Karpas-422 (cell line): ENCODE measurements around the gene HSPB1. TPM values are rescaled to one million over a fixed set of nuclear protein-coding genes. Genes with fewer than 3 reads are reported as not detected.

Source experiments
- DNase-seq: peaks from one replicate; pipeline ENCODE4 v3.0.0-alpha.2; 2015
- H2AFZ ChIP-seq: fragments of 200-600 bp; sonication (generic); 2 replicates; pipeline ENCODE4 v1.6.1; 2014; ENCODE audit warnings: antibody characterized with exemption, low read length, mixed read lengths
- H3K27ac ChIP-seq: fragments of 200-600 bp; sonication (generic); 2 replicates; pipeline ENCODE4 v1.5.1; 2014; ENCODE audit warnings: mild to moderate bottlenecking, low read length, moderate library complexity
- H3K27me3 ChIP-seq: fragments of 200-600 bp; sonication (generic); 2 replicates; pipeline ENCODE4 v1.6.1; 2014; ENCODE audit warnings: low read length, mixed read lengths
- H3K36me3 ChIP-seq: fragments of 200-600 bp; sonication (generic); 2 replicates; pipeline ENCODE4 v1.6.1; 2014; ENCODE audit warnings: low read length, mixed read lengths; ENCODE audit not compliant: insufficient read depth
- H3K4me1 ChIP-seq: fragments of 200-600 bp; sonication (generic); 2 replicates; pipeline ENCODE4 v1.6.1; 2014; ENCODE audit warnings: mild to moderate bottlenecking, low read length, mixed read lengths
- H3K4me2 ChIP-seq: fragments of 200-600 bp; sonication (generic); 2 replicates; pipeline ENCODE4 v1.6.1; 2014; ENCODE audit warnings: low read length, low read depth, mild to moderate bottlenecking; ENCODE audit not compliant: poor library complexity, severe bottlenecking
- H3K4me3 ChIP-seq: fragments of 200-600 bp; sonication (generic); 2 replicates; pipeline ENCODE4 v1.5.1; 2014; ENCODE audit warnings: mild to moderate bottlenecking, antibody characterized with exemption, low read length, mixed read lengths
- H3K79me2 ChIP-seq: fragments of 200-600 bp; sonication (generic); 2 replicates; pipeline ENCODE4 v1.6.1; 2014; ENCODE audit warnings: mild to moderate bottlenecking, low read length, mixed read lengths
- H3K9ac ChIP-seq: fragments of 200-600 bp; sonication (generic); 2 replicates; pipeline ENCODE4 v1.6.0; 2014; ENCODE audit warnings: low read length
- H3K9me2 ChIP-seq: fragments of 200-600 bp; sonication (generic), shearing (Covaris generic); replicated peaks from 2 replicates; pipeline ENCODE4 v1.6.0; 2014; ENCODE audit warnings: mild to moderate bottlenecking, low read length, moderate library complexity; ENCODE audit not compliant: insufficient read depth
- H3K9me3 ChIP-seq: fragments of 300-700, 200-600 bp; sonication (generic); 2 replicates; pipeline ENCODE4 v1.6.1; 2014; ENCODE audit warnings: low read length, mixed read lengths
- H4K20me1 ChIP-seq: fragments of 200-600 bp; sonication (generic); 2 replicates; pipeline ENCODE4 v1.6.1; 2014; ENCODE audit warnings: mild to moderate bottlenecking, antibody characterized with exemption, low read length, low read depth; ENCODE audit not compliant: insufficient read depth
- total RNA-seq: library from RNA; depleted of rRNA; stranded (reverse); fragments of >200 nt; shearing (Covaris generic); gene quantifications from 2 replicates; pipeline ENCODE4 v1.2.3, GENCODE V29; 2014; ENCODE audit warnings: low replicate concordance; rRNA removed

The HSPB1 gene
- total RNA-seq, 1 experiment from 2014 or later: 17.7 TPM

GRCh38 chr7:76346778-76347177, 44.3 kb downstream of the HSPB1 start:
- Histone ChIP-seq H4K20me1 (peaks cover 72% of the 10 kb centered on the region), H3K9ac (no peak overlapping the region), H2AFZ (no peak overlapping the region), H3K9me3 (no peaks in the 10 kb centered on the region), H3K4me3 (no peak overlapping the region), H3K36me3 (peaks cover 68% of the 10 kb centered on the region), H3K4me1 (no peaks in the 10 kb centered on the region), H3K79me2 (peaks cover 97% of the 10 kb centered on the region), H3K27me3 (no peaks in the 10 kb centered on the region), H3K27ac (no peak overlapping the region), H3K9me2 (no peaks in the 10 kb centered on the region), H3K4me2 (no peak overlapping the region)
- DNase-seq: no peak

- Histone ChIP-seq H3K9me3 (no peaks in the 10 kb centered on the region), H4K20me1 (peaks cover 72% of the 10 kb centered on the region), H3K36me3 (peaks cover 63% of the 10 kb centered on the region)
Measured at GRCh38 chr7:76347710-76348109, 45.2 kb downstream of the HSPB1 start.

GRCh38 chr7:76349313-76349885, 46.9 kb downstream of the HSPB1 start:
- peaks cover 97% of the 10 kb centered on the region for H3K79me2 ChIP-seq
- DNase-seq: no peak
- peaks cover 51% of the 10 kb centered on the region for H3K36me3 ChIP-seq
- no peaks in the 10 kb centered on the region for H3K9me3 ChIP-seq
- no peaks in the 10 kb centered on the region for H3K9me2 ChIP-seq
- H3K4me3 ChIP-seq: no peak overlapping the region
- no peak overlapping the region for H3K4me2 ChIP-seq
- no peaks in the 10 kb centered on the region for H3K27me3 ChIP-seq
- H3K4me1 ChIP-seq: 0 out of 2 replicates have a peak, but pooled peaks cover 2% of the 10 kb centered on the region
- H3K27ac ChIP-seq: no peak overlapping the region
- peaks cover 69% of the 10 kb centered on the region for H4K20me1 ChIP-seq
- H3K9ac ChIP-seq: no peak overlapping the region
- H2AFZ ChIP-seq: no peak overlapping the region

More at GRCh38 chr7:76347710-76348109, 45.2 kb downstream of the HSPB1 start:
- DNase-seq: no peak
- Histone ChIP-seq H3K27me3 (no peaks in the 10 kb centered on the region), H2AFZ (no peak overlapping the region), H3K4me1 (0 out of 2 replicates have a peak, but pooled peaks cover 2% of the 10 kb centered on the region), H3K4me2 (no peak overlapping the region), H3K4me3 (no peak overlapping the region), H3K27ac (no peak overlapping the region), H3K9ac (no peak overlapping the region), H3K9me2 (no peaks in the 10 kb centered on the region), H3K79me2 (peaks cover 97% of the 10 kb centered on the region)

- H3K9me3 ChIP-seq: no peaks in the 10 kb centered on the region
- no peak for DNase-seq
- peaks cover 19% of the 10 kb centered on the region; the same call in 1 of the 2 replicates for H3K4me1 ChIP-seq
- H3K9me2 ChIP-seq: no peaks in the 10 kb centered on the region
- H2AFZ ChIP-seq: no peak overlapping the region
- H3K27ac ChIP-seq: no peak overlapping the region
- no peak overlapping the region for H3K4me2 ChIP-seq
- peaks cover 84% of the 10 kb centered on the region for H4K20me1 ChIP-seq
- H3K36me3 ChIP-seq: peaks cover 59% of the 10 kb centered on the region
- no peak overlapping the region for H3K4me3 ChIP-seq
- H3K27me3 ChIP-seq: no peaks in the 10 kb centered on the region
- H3K9ac ChIP-seq: no peak overlapping the region
- peaks cover 99% of the 10 kb centered on the region for H3K79me2 ChIP-seq
Measured at GRCh38 chr7:76351372-76351771, 48.9 kb downstream of the HSPB1 start.

DNA sequence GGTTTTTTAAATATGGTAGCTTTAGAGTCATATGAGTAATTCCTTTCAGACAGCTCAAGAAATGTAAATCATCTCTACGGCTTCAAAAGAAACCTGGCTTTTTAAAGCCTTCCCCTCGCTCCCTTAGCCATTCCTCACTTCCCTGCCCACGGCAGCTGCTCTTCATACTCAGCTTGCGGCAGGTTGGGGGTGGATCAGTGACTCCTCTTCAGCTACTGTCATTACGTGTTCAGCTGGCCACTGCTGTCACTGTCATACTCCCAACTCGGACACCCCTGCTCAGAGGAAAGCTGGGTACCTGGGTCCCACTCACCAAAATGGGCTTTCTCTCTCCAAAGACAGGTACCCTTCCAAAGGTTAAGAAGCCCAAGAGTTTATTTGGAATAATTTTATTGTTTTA, 49.7 kb downstream of the HSPB1 start:
- Histone ChIP-seq H3K9ac (no peak overlapping the region), H2AFZ (no peak overlapping the region), H3K27me3 (no peaks in the 10 kb centered on the region), H3K9me2 (no peaks in the 10 kb centered on the region), H3K9me3 (no peaks in the 10 kb centered on the region), H3K4me1 (peaks cover 28% of the 10 kb centered on the region), H3K79me2 (peaks cover 99% of the 10 kb centered on the region), H3K27ac (no peak overlapping the region), H3K4me3 (no peak overlapping the region), H4K20me1 (peaks cover 83% of the 10 kb centered on the region), H3K36me3 (peaks cover 59% of the 10 kb centered on the region), H3K4me2 (no peak overlapping the region)
- no peak for DNase-seq

GRCh38 chr7:76353744-76354143, 51.3 kb downstream of the HSPB1 start:
- Histone ChIP-seq H3K4me1 (peaks cover 30% of the 10 kb centered on the region), H3K79me2 (peaks cover 100% of the 10 kb centered on the region), H3K9ac (no peak overlapping the region), H3K4me3 (no peak overlapping the region), H3K4me2 (no peak overlapping the region), H2AFZ (no peak overlapping the region), H4K20me1 (peaks cover 81% of the 10 kb centered on the region), H3K36me3 (peaks cover 58% of the 10 kb centered on the region), H3K27me3 (no peaks in the 10 kb centered on the region), H3K27ac (no peak overlapping the region), H3K9me3 (no peaks in the 10 kb centered on the region), H3K9me2 (no peaks in the 10 kb centered on the region)
- no peak for DNase-seq

Other genes with a start within 250 kb of the HSPB1 start
- not detected in 2 replicates for gene SRRM3, start 100.8 kb upstream of the HSPB1 start, total RNA-seq
- 49.1 and 64.1 TPM in 2 replicates for gene YWHAG, start 56.3 kb downstream of the HSPB1 start, total RNA-seq
- not detected in 2 replicates for gene SSC4D, start 107.0 kb downstream of the HSPB1 start, total RNA-seq
- not detected in 2 replicates for gene ZP3, start 122.3 kb downstream of the HSPB1 start, total RNA-seq
- 17.0 and 26.5 TPM in 2 replicates for gene DTX2, start 159.0 kb downstream of the HSPB1 start, total RNA-seq
- 0.26 TPM in 1 of 2 replicates, not detected in the other for gene UPK3B, start 207.9 kb downstream of the HSPB1 start, total RNA-seq
- not detected in 2 replicates for gene SPDYE16, start 240.6 kb downstream of the HSPB1 start, total RNA-seq